ENCODE measurements around the gene PBX1.

The PBX1 gene

GRCh38 chr1:164660775-164661174 is 101.8 kb downstream of the PBX1 start:
- no peak overlapping the region for H3K27ac ChIP-seq
- no peaks in the 10 kb centered on the region for H3K9me3 ChIP-seq
- no peak overlapping the region for H3K4me3 ChIP-seq (ENCODE audit: low read depth in 1 of 2, low read length in 1 of 2)
- peaks cover 31% of the 10 kb centered on the region for H3K27me3 ChIP-seq
- peaks cover 0 to 23% of the 10 kb centered on the region in 2 experiments for H3K4me1 ChIP-seq (ENCODE audit: control insufficient read depth in 1 of 2, insufficient read depth in 1 of 2, low read depth in 1 of 2, low read length in 1 of 2)
- H3K36me3 ChIP-seq: no peaks in the 10 kb centered on the region
- TF ChIP-seq CTCF (IDR thresholded peaks at IDR 0.05): no peak

DNA sequence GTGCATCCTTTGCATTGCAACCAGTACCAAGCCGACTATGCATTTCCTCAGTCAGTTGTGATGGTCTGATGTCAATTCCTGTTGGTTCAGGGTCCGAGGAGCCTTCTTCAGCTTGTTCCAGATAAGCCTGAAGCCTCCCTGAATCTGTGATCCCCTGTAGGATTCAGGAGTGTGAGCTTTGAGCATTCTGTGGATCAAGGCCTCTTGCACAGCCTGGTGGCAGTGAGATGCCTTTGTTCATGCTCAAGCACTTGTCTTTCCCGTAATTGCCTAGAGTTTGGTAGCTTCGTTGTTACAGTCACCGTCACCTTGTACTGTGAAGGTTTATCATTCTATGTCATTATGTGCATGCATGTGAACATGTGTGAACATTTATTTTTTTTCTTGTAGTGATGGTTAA is 103.5 kb downstream of the PBX1 start:
- Histone ChIP-seq H3K9me3 (no peaks in the 10 kb centered on the region), H3K4me3 (ENCODE audit: low read depth in 1 of 2, low read length in 1 of 2) (no peak overlapping the region), H3K27me3 (peaks cover 31% of the 10 kb centered on the region), H3K4me1 (ENCODE audit: control insufficient read depth in 1 of 2, insufficient read depth in 1 of 2, low read depth in 1 of 2, low read length in 1 of 2) (peaks cover 0 to 23% of the 10 kb centered on the region in 2 experiments), H3K36me3 (no peaks in the 10 kb centered on the region), H3K27ac (no peak overlapping the region)
- TF ChIP-seq CTCF (IDR thresholded peaks at IDR 0.05): no peak

DNA sequence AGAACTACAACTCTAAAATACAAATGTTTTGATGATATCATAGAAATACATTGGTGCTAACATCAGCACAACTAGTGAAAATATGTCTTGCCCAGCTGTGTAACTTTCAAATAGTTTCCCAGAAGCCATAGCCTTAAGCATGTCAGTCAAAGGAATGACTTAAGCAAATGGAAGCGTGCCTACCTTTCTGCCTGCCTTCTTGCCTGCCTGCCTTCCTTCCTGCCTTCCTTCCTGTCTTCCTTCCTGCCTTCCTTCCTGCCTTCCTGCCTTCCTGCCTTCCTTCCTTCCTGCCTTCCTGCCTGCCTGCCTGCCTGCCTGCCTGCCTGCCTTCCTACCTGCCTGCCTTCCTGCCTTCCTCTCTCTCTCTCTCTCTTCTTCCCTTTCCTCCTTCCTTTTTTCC is 104.0 kb downstream of the PBX1 start:
- Histone ChIP-seq H3K4me1 (ENCODE audit: control insufficient read depth in 1 of 2, insufficient read depth in 1 of 2, low read depth in 1 of 2, low read length in 1 of 2) (peaks cover 0 to 23% of the 10 kb centered on the region in 2 experiments), H3K36me3 (no peaks in the 10 kb centered on the region), H3K27ac (no peak overlapping the region), H3K9me3 (no peaks in the 10 kb centered on the region), H3K27me3 (peaks cover 31% of the 10 kb centered on the region), H3K4me3 (ENCODE audit: low read depth in 1 of 2, low read length in 1 of 2) (no peak overlapping the region)
- no peak for TF ChIP-seq CTCF (IDR thresholded peaks at IDR 0.05)

DNA sequence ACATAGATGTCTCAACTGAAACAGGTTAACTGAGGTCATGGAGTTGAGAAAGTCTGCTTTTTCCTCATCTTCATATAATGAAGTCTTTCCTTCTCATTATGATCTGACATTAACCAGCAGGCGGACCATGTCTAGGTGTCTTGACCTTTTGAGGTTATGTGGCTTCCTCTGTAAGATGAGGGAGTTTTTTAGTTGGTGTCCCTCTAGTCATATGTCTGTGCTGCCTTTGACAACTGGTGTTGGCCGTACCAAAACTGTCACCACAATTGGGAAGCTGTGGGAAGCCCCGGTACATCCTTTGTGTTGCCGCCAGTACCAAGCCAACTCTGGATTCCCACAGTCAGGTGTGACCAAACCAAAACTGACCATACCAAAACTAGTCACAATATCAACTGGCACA is 105.1 kb downstream of the PBX1 start:
- no peak for TF ChIP-seq CTCF (IDR thresholded peaks at IDR 0.05)
- no peaks in the 10 kb centered on the region for H3K9me3 ChIP-seq
- H3K27ac ChIP-seq: no peak overlapping the region
- H3K4me1 ChIP-seq (ENCODE audit: control insufficient read depth in 1 of 2, insufficient read depth in 1 of 2, low read depth in 1 of 2, low read length in 1 of 2): peaks cover 0 to 23% of the 10 kb centered on the region in 2 experiments
- H3K27me3 ChIP-seq: peaks cover 21% of the 10 kb centered on the region
- H3K36me3 ChIP-seq: no peaks in the 10 kb centered on the region
- H3K4me3 ChIP-seq (ENCODE audit: low read depth in 1 of 2, low read length in 1 of 2): no peak overlapping the region

- Histone ChIP-seq H3K9me3 (no peaks in the 10 kb centered on the region), H3K27me3 (peaks cover 11% of the 10 kb centered on the region), H3K36me3 (no peaks in the 10 kb centered on the region), H3K4me3 (ENCODE audit: low read depth in 1 of 2, low read length in 1 of 2) (no peak overlapping the region), H3K4me1 (ENCODE audit: control insufficient read depth in 1 of 2, insufficient read depth in 1 of 2, low read depth in 1 of 2, low read length in 1 of 2) (peaks cover 0 to 10% of the 10 kb centered on the region in 2 experiments), H3K27ac (no peak overlapping the region)
- no peak for TF ChIP-seq CTCF (IDR thresholded peaks at IDR 0.05)
Measured at GRCh38 chr1:164667001-164667400, 108.0 kb downstream of the PBX1 start.

DNA sequence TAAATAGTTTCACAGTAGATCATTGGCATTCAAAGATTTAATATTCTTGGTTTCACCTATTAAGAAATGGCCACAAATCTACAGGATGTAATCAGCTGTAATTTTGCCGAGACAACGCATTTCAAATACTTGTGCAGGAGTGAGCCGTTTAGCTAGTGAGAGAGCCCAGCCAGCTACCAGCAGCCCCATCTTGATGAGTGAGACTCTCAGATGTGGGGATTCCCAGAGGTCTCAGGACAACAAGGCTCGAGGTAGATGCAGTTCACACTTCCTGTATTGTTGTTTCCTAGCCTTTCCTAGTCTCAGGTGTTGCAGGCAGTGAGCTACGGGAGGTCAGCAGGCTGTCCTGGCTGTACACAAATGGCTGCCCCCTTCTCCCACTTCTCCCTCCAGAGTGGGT is 108.6 kb downstream of the PBX1 start:
- Histone ChIP-seq H3K36me3 (no peaks in the 10 kb centered on the region), H3K4me3 (ENCODE audit: low read depth in 1 of 2, low read length in 1 of 2) (no peak overlapping the region), H3K4me1 (ENCODE audit: control insufficient read depth in 1 of 2, insufficient read depth in 1 of 2, low read depth in 1 of 2, low read length in 1 of 2) (peaks cover 0 to 10% of the 10 kb centered on the region in 2 experiments), H3K27ac (no peak overlapping the region), H3K27me3 (peaks cover 6% of the 10 kb centered on the region), H3K9me3 (no peaks in the 10 kb centered on the region)
- TF ChIP-seq CTCF (IDR thresholded peaks at IDR 0.05): no peak

All from neutrophil (primary cell).